Stimulated activated CD4-positive, alpha-beta T cell treated with anti-CD3 and anti-CD28 coated beads, TNF-alpha, amount 100 ng/mL, for 4 hours (primary cell): ENCODE measurements around the gene LFNG.
A peak's percentile ranks its signal among the peaks of the same experiment; 100 is the strongest.

Source experiments
- DNase-seq, 3 experiments: peaks; one replicate each; pipeline ENCODE4 v3.0.0-alpha.2; 2020; ENCODE audit warnings: low read depth in 3 of 3

Gene LFNG

DNA sequence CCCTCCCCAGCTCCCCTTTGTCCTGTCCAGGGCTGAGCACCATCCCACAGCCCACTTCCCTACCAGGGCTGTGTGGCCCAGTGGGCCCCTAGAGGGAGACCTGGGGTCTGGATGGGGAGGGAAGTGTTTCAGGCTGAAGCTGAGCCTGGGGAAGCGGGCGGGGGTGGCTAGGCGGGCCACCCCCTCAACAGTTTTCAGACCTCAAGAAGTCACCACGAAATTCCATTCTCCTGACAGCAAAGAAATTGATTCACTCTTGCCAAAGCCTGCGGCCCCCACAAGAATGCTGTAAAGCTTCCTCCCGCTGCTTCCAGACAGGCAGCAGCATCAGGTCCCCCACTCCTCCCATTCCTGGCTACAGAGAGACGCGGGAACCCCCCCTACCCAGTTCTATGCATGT, 2.5 kb upstream of the LFNG start:
- DNase-seq: no peak

GRCh38 chr7:2517678-2518507, 1.7 kb upstream of the LFNG start:
- DNase-seq: no peak

- no peak for DNase-seq
These were observed 846 bp upstream of the LFNG start for GRCh38 chr7:2518737-2519118.

DNA sequence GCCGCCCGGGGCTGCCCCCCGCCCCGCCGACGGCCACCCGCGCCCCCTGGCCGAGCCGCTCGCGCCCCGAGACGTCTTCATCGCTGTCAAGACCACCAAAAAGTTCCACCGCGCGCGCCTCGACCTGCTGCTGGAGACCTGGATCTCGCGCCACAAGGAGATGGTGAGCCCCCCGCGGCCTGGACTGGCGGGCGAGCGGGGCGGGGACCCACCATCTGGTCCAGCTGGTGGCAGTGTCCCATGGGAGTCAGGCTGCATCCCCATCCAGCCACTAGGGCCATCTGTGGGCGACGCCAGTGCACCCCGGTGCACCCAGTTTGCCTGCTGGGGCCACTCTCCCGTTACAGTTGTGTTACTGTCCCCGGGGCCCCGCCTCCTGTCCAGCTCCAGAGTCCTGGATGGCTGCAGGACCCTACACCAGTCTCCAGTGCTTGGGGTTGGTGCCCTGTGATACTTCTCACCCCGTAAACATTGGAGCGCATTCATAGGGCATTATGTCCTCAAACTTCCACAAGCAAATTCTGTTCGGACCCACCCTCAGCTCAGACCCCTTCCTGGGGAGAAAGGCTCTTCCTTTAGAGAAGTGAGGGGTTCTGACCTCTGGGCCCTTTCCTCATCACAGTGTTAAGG, 672 bp downstream of the LFNG start:
- DNase-seq: no peak

DNA sequence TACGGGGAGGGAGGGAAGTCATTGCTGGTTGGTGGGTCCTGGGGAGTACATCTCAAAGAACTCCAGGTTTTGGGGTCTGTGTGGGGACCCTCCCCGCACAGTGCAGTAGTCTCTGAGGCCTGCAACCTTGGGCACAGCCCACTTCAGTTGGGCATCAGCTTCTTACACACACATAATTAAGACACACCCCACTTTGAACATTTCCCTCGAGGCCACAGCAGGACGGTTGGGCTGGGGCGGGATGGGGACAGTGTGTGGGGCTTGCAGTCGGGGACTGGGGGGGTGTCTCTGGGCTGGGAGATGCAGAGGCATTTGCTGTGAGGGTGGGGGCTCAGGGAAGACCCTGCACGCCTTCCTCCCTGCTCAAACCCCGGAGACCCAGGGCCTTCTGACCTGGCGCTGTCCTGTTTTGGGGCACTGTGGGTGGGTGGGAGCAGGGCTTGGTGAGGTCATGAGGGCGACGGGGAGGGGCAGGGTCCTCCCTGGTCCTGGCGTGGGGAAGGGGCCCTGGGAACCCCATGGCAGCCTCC, 1.3 kb downstream of the LFNG start:
- no peak for DNase-seq

DNA sequence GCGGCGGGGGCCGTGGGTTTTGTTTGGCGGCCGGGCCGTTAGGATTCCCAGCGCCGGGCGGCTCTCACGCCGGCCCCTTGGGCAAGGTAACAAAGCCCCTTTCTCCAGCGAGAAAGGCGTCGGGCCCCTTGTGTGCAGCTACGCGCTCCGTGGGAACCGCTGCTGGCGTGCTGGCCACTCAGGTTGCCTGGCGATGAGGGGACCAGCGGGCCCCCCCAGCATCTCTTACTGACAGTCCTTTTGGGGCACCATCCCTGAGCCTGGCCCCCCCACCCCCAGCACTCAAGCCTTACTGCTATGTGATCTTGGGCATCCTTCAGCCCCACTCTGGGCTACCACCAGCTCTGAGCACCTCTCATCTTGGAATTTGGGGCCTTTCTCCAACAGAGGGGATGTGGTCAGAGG, 1.8 kb downstream of the LFNG start:
- DNase-seq: no peak

DNA sequence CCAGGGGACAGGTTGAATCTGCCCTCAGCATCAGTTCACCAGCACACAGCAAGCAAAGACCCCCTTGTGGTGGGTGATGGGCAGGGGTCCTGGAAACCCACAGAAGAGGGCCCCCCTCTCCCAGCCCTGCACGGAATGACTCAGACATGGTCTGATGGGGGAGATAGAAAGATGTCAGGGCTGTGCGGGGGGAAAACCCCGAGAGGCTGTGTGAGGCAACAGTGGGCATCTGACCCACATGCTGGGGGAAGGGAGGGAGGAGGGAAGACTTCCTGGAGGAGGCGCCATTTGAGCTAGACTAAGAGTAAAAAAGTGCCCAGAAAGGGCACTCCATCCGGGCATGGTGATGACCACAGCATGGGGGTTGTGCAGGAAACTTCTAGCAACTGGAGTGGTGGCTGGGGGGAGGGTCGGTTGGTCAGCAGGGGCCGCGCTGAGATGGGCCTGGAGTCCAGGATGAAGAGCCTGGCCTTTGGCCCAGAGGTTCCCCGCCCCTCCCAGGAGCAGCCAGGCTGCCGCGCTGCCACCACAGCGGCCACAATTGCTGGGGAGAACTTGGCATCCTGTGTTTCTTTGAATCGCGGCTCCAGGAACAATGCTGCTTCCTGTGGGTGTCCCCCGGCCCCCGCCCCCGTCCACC, 2.5 kb downstream of the LFNG start:
- peak in 2 of 3 experiments; percentile 58 to 68 for DNase-seq

- no peak for DNase-seq
These were observed 3.3 kb downstream of the LFNG start for GRCh38 chr7:2522780-2523433.

DNA sequence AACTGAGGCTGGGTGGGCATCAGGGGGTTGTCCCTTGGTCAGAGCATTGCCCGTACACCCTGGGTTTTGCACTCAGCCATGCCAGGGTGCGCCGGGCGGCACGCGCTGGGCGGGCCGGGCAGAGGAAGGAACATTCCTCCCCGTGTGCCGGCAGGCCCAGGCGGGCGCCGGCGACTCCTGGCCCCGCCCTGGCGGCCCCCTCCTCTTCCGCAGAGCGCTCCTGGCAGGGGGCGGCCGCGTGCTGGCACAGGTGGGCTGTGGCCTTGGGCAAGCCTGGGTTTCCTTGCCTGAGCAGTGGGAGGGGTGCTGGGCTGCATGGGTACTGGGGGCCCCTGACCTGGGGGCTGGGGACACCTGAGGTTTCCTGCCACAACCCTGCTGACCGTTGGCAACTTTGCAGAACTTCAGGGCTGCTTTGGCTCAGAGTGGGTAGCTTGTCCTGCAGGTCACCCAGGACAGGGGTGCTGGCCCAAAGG, 3.9 kb downstream of the LFNG start:
- DNase-seq: no peak

- no peak for DNase-seq
These were observed 4.6 kb downstream of the LFNG start for GRCh38 chr7:2523941-2524807.

DNA sequence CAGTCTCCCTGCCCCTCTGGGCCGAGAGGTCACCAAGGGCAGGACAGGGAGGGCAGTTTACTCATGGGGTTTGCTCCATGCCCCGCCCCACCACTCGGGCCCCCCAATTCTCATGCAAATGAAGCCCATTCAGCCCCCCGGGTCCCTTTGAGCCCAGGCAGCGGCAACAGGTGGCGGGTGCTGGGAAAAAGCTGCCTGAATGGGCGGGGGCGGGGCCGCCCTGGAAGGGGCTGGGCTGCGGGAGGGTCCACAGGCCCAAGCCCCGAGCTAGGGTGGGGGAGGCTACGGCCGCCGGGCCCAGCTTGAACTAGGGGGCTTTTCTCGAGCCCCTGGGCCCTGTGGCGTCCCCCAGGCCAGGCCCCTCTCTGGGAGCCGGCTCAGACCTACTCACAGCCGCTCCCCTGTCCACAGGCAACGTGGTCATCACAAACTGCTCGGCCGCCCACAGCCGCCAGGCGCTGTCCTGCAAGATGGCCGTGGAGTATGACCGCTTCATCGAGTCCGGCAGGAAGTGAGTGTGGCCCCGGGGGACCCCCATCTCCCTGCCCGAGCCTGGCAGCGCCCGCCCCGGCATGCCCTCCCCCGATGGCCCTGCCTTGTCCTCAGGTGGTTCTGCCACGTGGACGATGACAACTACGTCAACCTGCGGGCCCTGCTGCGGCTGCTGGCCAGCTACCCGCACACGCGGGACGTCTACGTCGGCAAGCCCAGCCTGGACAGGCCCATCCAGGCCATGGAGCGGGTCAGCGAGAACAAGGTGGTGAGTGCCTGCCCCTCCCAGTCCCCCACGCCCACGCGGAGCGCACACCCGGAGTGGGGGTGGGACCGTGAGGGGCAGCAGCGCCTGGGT, 5.5 kb downstream of the LFNG start:
- no peak for DNase-seq

- no peak for DNase-seq
These were observed 6.4 kb downstream of the LFNG start for GRCh38 chr7:2525658-2526630.

- no peak for DNase-seq
These were observed 7.3 kb downstream of the LFNG start for GRCh38 chr7:2526659-2527504.

DNA sequence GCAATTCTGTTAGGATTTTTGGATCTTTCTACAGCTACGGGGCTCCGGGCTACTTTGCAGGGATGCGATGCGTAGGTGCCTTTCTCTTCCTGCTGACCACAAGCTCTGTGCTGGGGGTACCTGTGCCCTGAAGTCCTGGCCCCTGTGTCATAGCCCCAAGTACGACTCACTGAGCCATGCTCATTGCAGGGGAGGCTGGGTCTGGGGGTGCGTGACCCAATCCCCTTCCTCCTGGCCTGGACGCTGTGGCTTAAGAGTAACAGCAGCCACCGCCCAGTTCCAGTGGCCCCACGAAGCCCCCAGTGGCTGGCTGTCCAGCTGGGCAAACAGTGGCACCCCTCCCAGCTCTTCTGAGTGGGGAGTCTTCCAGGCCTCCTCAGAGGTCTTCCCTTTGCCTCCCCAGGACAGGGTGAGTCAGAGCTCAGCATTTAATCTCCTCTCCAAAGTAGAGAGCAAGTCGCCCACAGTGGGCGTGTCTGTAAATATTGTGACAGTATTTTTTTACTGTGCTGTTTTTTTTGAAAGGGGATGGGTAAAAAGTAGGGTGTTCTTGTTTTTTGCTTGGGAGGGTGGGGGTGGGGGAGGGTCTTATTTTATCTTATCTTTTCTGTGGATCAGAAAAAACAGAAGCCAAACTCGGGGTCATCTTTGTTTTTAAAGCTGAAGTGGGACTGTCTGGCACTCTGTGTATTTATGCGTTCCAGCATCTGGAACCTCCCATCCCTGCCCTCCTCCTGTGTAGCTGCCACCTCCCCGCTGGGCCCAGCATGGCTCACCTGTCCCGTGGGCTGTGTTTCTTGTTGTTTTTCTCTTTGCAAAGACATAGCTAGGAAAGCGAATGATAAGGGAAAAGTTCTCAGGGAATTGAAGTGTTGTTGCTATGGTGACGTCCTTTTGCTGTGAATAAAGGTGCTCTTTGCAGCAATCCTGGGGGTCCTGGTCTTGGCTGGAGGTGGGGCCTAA, 8.2 kb downstream of the LFNG start:
- peak in 1 of 3 experiments; percentile 43 for DNase-seq

- DNase-seq: no peak
These were observed 9.0 kb downstream of the LFNG start for GRCh38 chr7:2528481-2529095.
